HPDE6-E6E7 (cell line): ENCODE data around the gene PYGO2.
"Not testable (repeated sequence)": the region's sequence is repeated elsewhere in the genome, so short reads cannot be mapped to it uniquely, and the experiment has no call there.

Experiments used
- DNase-seq: peaks from one replicate; pipeline ENCODE4 v3.0.0; 2011; ENCODE audit warnings: missing footprints; ENCODE audit errors: extremely low spot score

Gene PYGO2

GRCh38 chr1:154910851-154911250 lies 50.7 kb downstream of the PYGO2 start:
- peak; percentile 29 for DNase-seq

GRCh38 chr1:154908937-154909336 lies 52.6 kb downstream of the PYGO2 start:
- DNase-seq, result no peak

- not testable (repeated sequence) for DNase-seq
These were observed 53.5 kb downstream of the PYGO2 start for GRCh38 chr1:154908129-154908528.
